HG03558 (cell line): Measurements from ENCODE around the gene CTSW.
"Not testable (repeated sequence)": the region's sequence is repeated elsewhere in the genome, so short reads cannot be mapped to it uniquely, and the experiment has no call there.

Experiments
- ATAC-seq: cut with Tn5 transposase; IDR thresholded peaks from one replicate; pipeline ENCODE4 v1.9.1; 2021; ENCODE audit warnings: moderate number of reproducible peaks; ENCODE audit not compliant: unreplicated experiment; ENCODE audit errors: extremely low read depth

Gene CTSW, protein sequence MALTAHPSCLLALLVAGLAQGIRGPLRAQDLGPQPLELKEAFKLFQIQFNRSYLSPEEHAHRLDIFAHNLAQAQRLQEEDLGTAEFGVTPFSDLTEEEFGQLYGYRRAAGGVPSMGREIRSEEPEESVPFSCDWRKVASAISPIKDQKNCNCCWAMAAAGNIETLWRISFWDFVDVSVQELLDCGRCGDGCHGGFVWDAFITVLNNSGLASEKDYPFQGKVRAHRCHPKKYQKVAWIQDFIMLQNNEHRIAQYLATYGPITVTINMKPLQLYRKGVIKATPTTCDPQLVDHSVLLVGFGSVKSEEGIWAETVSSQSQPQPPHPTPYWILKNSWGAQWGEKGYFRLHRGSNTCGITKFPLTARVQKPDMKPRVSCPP

DNA sequence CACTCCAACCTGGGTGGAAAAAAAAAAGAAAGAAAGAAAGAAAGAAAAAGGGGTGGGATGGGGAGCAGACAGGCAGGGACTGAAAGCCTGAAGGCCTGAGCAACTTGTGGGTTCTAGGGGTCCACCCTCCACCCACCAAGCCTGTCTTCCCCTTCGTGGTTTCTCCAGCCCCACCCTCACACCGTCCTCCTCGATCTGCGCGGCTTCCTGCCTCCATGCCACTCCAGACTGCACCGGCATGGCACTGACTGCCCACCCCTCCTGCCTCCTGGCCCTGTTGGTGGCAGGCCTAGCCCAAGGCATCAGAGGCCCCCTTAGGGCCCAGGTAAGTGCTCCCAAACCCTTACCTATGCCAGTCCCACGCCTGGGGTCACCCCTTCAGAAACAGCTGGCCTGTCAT lies at the start of gene CTSW:
Gene CTSW, plus strand, starts transcription at position 221 of the 400 bp plus-strand sequence. Its CDS starts 18 bp downstream, at position 239.
- ATAC-seq = no peak

DNA sequence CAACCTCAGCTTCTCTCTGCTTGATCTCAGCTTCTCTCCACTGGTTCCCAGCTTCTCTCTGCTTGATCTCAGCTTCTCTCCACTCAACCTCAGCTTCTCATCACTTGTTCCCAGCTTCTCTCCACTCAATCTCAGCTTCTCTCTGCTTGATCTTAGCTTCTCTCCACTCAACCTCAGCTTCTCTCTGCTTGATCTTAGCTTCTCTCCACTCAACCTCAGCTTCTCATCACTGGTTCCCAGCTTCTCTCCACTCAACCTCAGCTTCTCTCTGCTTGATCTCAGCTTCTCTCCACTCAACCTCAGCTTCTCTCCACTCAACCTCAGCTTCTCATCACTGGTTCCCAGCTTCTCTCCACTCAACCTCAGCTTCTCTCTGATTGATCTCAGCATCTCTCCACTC lies 47.4 kb upstream of the CTSW start:
- ATAC-seq = not testable (repeated sequence)

DNA sequence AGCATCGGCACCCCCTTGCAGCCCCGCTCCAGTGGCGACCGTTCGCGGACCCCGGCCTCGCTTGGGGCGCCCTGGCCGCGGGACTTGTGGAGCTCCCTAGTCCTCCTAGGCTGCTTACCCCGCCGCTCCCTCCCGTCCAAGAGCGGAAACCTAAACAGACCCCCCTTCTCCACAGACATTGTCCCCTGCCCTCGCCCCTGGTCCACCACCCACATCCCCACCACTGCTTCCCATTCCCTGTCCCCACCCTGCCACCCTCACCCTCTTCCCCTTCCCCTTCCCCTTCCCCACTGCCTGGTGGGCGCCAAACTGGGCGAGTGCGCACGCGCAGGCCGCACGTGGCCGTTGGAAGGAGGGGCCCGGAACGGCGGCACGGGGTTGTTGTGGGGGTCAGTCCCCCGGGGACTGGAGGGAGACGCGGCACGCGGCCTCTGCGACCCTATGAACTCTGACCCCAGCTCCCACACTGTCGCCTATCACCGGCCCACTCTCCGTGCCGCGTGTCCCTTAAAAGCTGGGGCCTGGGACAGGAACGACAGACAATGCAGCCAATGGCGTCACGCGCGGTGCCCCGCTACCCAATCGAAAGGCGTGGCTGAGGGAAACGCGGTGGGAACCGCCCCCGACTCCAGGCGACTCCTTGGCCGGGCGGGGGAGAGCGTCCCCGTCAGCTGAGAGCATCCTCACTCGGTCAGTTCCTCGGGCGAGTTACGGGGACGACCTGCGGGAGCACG lies 46.2 kb upstream of the CTSW start, which contains the start of gene SNX32:
Gene SNX32, plus strand, starts transcription at position 667 of the 734 bp plus-strand sequence. CDS start 103 bp downstream, outside the sequence.
- ATAC-seq = peak; percentile 56

DNA sequence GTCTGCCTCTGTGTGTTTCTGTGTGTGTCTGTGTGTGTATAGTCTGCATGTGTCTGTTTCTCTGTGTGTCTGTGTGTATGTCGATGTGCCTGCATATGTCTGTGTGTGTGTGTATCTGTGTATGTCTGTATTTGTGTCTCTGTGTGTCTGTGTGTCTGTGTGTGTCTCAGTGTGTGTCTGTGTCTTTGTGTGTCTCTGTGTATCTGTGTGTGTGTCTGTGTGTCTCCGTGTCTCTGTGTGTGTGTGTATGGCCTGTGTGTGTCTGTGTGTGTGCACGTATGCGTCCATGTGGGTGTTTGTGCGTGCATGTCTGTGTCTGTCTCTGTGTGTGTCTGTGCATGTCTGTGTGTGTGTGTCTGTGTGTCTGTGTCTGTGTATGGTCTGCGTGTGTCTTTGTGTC lies 45.4 kb upstream of the CTSW start:
- no peak for ATAC-seq

DNA sequence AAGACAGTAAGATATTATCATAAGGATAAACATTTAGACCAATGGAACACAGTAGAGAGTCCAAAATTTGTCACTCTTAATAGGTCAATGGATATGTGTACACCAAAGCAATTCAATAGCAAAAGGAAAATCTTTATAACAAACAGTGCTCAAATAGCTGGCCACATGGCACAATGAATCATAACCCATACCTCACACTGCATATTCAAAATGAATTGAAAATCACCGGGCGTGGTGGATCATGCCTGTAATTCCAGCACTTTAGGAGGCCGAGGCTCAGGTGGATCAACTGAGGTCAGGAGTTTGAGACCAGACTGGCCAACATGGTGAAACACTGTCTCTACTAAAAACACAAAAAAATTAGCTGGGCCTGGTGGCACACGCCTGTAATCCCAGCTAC lies 37.5 kb upstream of the CTSW start:
- no peak for ATAC-seq

DNA sequence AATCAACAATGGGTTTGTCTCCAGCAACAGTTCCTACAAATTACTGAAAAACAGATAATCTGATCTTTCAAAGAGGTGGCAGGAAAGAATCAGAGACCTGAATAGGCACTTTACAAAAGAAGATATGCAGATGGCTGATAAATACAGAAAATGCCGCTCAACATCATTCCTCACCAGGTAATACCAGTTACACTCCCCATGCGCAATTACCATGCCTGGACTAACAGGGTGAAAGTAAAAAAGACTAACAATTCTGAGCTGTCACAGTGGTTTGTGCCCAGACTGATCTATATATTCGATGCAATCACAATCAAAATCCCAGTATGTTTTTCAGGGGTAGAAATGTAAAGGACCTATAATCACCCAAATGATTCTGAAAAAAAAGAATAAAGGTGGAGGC lies 35.8 kb upstream of the CTSW start:
- ATAC-seq = no peak

DNA sequence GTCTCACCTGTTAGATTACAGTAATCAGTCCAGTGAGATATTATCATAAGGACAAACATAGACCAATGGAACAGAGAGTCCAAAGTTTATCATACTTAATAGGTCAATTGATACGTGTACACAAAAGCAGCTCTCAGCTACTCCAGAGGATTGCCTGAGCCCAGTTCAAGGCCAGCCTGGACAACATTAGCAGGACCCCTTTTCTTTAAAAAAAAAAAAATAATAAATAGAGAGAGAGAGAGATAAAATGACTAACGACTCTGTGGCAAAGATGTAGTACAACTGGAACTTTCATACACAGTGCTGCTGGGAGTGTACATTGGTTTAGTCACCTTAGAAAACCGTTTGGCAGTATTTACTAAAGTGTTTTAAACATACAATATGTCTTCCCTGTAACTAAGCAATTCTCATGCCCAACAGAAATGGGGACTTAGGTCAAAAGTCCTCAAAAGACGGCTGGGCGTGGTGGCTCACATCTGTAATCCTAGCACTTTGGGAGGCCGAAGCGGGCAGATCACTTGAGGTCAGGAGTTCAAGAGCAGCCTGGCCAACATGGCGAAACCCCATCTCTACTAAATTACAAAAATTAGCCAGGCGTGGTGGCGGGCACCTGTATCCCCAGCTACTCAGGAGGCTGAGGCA lies 35.3 kb upstream of the CTSW start:
- no peak for ATAC-seq

DNA sequence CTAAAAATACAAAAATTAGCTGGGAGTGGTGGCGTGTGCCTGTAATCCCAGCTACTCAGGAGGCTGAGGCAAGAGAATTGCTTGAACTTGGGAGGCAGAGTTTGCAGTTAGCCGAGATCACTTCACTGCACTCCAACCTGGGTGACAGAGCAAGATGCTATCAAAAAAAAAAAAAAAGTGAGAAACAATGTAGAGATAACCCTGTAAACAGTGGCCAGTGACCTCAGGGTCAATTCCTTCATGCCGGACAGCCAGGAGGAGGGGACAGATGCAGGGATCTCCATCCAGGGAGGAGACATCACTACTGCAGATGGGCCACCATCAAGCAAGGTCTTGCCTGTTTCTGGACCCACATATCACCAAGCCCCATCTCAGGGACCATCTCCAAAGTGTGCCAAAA lies 31.9 kb upstream of the CTSW start:
- no peak for ATAC-seq

DNA sequence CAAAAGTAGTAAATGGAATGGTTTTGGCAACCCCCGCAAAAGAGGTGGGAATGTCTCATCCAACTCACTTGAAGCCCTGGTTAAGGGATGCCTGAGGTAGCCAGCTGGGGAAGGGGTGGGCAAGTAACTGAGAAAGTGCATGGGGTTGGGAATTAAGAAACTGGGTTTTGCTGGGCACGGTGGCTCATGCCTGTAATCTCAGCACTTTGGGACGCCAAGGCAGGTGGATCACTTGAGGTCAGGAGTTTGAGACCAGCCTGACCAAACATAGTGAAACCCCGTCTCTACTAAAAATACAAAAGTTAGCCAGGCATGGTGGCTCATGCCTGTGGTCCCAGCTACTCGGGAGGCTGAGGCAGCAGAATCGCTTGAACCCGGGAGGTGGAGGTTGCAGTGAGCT lies 30.9 kb upstream of the CTSW start:
- ATAC-seq = not testable (repeated sequence)

DNA sequence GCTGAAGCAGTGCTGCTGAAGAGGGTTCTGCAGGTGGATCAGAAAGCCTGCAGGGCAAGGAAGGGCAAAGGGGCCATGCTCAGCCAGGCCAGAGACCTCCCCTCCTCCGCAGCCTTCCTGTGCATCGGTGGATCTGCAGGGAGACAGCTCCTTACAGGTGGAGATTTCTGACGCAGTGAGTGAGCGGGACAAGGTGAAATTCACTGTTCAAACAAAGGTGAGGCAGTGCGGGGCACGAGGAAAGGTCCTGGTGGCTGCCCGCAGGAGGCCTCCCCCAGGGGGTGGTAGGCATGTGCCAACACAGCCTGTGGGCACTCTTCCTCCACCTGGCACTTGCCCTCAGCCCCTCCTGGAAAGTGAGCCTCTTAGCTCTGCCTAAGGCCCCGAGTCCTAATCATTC lies 30.3 kb upstream of the CTSW start:
- ATAC-seq = no peak

DNA sequence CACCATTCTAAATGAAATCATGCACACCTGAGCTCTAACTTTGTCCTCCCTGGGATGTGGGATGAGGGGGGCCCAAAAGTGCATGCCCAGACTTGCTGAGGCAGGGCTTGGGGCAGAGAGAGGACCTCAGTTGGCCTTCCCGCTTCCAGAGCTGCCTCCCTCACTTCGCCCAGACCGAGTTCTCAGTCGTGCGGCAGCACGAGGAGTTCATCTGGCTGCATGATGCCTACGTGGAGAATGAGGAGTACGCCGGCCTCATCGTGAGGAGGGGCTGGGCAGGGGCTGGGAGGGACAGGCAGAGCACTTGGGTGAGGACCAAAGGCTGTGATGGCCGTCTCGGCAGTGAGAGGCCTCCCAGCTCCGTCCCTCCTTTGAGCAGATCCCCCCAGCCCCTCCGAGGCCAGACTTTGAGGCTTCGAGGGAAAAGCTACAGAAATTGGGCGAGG lies 29.8 kb upstream of the CTSW start:
- ATAC-seq = no peak

DNA sequence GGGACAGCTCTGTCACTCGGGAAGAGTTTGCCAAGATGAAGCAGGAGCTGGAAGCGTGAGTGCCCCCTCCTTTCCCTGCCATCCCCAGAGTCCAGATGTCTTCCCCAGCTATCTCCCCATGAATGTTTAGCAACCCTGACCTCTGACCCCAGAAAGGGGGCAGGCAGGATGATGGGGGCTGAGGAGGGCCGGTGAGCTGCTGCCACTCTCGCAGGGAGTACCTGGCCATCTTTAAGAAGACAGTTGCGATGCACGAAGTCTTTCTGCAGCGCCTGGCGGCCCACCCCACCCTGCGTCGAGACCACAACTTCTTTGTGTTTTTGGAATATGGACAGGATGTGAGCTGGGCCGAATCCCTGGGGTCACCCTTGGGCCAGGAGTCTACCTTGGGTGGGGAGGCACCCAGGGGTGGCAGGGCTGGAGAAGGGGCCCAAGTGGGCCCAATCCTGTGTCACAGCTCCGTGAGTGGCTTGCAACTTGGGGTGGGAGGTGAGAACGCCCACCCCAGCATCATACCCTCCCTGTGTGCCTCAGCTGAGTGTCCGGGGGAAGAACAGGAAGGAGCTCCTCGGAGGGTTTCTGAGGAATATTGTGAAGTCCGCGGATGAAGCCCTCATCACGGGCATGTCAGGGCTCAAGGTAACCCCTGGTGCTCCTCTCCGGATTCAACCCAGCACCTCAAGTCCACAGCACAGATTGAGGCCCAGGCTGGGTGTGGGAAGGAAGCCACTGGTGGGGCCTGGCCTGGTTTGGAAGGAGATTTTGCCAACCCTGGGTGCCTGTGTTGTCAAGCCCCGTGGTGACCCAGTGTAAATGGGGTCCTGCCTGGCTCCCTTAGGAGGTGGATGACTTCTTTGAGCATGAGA lies 29.2 kb upstream of the CTSW start:
- ATAC-seq = no peak

DNA sequence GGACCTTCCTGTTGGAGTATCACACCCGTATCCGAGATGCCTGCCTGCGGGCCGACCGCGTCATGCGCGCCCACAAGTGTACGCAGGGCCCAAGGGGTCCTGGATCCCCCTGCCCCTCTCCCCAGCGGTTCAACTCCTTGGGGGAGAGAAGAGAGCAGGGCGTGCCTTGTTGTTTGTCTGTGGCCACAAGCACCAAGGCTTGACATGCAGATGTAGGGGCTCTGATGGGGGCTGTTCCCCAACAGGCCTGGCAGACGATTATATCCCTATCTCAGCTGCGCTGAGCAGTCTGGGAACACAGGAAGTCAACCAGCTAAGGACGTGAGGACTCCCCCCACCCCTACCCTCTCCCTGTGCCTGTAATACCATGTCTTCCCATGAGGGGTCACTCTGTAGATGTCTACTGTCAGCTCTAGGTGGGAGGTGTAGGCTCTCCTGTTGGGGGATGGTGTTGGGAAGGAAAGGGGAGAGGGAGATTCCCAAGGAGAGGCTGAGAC lies 28.5 kb upstream of the CTSW start:
- ATAC-seq = no peak

DNA sequence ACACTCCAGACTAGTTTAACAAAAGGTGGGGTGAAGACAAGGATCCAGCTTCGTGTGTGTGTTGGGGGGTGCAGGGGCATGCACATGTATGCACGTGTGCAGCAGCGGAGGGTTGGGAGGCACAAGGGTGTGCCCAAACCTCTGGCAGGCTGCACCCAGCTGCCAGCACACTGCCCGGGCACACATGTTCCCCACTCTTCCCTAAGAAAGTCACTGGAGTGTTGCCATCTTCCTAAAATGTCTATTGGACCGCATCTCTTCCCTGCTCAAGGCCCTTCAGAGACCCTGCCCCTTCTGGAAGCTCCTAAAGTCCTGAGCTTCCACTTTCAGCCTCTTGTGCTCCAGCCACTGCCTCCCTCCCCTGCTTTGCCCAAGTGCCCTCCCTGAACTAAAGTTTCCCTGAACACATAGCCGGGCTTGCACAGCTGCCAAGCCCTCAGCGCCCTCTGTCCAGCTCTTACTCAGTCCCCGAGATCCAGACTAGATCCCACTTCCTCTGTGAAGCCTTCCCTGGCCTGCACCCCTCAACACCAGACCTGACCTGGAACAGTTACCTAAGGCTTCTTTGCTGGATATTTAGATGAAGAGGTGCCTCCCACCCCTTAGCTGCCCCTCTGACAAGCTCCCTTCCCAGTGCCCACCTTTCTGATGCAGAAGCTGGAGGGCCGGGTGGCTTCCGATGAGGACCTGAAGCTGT lies 27.7 kb upstream of the CTSW start:
- no peak for ATAC-seq

DNA sequence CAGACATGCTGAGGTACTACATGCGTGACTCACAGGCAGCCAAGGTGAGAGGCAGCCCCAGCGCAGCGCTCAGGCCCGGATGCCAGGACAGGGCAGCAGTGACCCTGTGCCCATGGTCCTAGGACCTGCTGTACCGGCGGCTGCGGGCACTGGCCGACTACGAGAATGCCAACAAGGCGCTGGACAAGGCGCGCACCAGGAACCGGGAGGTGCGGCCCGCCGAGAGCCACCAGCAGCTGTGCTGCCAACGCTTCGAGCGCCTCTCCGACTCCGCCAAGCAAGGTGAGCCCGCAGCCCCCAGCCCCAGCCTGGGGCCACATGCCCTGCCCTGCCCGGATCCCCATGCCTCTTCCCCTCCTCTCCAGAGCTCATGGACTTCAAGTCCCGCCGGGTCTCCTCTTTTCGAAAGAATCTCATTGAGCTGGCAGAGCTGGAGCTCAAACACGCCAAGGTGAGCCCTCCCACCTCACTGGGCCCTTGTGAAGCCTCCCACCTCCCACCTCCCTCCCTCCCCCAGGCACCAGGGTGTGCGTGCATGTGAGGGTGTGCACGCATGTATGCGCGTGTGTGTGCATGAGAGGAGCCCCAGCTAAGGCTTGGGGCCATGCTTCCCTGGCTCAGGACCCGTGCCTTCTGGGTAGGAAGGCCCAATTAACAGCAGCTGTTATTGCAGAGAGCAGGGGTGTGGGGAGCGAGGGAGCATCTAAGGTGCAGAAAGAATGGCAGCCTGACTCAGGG lies 27.0 kb upstream of the CTSW start:
- no peak for ATAC-seq

DNA sequence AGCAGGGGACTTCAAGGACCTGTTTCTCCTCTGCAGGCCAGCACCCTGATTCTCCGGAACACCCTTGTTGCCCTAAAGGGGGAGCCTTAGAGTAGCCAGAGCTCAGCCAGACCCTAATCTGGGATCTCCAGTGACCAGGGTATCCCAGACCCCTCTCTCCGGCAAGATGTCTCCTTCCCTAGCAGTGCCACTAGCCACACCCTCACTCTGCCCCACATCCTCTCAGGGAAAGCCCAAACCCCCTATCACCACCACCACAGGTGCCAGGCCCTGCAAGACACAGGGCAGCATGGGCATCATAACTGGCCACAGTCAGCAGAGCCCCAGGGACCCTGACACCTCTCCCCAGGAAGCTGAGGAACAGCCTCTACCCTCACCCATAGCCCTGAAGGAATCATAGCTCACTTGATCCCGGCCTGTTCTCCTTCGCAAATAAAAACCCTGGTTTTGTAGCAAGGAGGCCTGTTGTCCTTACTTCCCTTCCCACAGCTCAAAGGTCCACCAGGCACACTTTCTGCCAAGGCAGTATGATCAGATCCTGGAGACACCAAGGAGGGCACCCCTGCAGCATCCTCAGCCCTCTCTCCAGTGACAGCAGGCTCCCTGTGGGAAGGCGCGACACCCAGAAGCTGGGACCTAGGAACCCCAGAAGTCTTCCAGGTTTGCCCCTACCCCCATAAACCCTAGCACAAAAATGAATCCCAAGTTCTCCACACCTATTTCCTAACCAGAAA lies 26.2 kb upstream of the CTSW start:
- no peak for ATAC-seq

DNA sequence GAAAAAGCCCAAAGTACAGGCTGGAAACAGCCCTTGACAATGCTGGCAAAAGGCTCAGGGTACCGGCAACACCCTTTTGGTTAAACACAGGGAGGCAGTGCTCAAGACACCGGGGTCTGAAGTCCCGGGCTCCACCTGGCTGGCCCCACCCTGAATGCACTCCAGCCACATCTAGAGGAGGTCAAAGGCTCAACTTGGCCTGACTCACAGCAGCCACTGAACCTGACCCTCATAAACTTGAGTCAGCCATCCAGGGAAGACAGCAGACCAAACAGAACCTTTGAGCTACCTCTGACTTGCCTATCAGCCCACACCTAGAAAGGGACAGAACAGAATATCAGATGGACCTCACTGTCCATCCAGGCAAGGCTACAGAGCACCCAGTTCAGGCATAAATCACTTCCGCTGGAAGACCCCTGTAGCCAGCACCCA lies 25.5 kb upstream of the CTSW start:
- no peak for ATAC-seq
